A549 treated with CpdA at 1 μM for 4 hours (cell line): Measurements from ENCODE around the gene HMX2. TPM values are rescaled to one million over a fixed set of nuclear protein-coding genes. Genes with fewer than 3 reads are reported as not detected.

Source experiments
- total RNA-seq: library from RNA; stranded (reverse); fragments of 200-300 nt; extraction: Qiagen RNA extraction; gene quantifications from 5 replicates; pipeline ENCODE4 v1.2.3, GENCODE V29; 2022; ENCODE audit warnings: low read depth

The HMX2 gene, protein sequence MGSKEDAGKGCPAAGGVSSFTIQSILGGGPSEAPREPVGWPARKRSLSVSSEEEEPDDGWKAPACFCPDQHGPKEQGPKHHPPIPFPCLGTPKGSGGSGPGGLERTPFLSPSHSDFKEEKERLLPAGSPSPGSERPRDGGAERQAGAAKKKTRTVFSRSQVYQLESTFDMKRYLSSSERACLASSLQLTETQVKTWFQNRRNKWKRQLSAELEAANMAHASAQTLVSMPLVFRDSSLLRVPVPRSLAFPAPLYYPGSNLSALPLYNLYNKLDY
- 0.10 to 0.18 TPM (median 0.16 TPM) in 4 of 5 replicates, not detected in the other for total RNA-seq

DNA sequence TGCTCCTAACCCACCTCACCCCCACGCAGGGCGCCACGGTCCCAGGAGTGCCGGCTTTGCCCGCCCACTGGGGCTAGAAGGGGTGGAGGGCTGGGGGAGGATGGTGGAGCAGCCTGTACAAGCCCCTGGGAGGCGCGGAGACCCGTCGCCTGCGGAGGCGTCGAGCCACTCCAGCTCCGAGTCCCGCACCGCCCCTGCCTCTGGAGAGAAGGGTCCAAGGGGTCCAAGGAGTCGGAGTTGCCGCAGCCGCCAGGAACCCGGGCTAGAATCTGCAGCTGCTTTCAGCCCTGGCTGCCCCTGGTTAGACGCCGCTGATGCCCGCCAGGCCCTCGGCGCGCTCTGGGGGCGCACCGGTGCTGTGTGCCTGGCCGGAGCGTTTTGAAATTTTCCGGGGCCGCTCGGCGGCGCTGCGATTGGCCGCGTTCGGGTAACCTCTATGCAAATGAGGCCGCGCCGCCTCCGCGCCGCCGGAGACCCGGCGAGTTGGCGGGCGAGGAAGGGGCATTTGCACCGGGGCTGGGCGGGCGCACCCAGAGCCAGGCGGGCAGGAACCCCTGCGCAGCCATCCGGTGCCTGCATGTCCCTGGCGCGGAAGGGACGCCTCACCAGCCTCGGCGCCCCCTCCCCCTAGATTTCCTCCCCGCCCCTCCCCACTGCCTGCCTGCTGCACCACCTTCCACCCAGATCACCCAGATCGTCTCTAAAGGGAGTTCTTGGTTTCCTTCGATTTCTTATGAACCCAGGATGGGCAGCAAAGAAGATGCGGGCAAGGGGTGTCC, at the start of gene HMX2:
HMX2 (plus strand) TSS at position 502 of the 779 bp plus-strand sequence; CDS start at position 745, 243 bp downstream.

DNA sequence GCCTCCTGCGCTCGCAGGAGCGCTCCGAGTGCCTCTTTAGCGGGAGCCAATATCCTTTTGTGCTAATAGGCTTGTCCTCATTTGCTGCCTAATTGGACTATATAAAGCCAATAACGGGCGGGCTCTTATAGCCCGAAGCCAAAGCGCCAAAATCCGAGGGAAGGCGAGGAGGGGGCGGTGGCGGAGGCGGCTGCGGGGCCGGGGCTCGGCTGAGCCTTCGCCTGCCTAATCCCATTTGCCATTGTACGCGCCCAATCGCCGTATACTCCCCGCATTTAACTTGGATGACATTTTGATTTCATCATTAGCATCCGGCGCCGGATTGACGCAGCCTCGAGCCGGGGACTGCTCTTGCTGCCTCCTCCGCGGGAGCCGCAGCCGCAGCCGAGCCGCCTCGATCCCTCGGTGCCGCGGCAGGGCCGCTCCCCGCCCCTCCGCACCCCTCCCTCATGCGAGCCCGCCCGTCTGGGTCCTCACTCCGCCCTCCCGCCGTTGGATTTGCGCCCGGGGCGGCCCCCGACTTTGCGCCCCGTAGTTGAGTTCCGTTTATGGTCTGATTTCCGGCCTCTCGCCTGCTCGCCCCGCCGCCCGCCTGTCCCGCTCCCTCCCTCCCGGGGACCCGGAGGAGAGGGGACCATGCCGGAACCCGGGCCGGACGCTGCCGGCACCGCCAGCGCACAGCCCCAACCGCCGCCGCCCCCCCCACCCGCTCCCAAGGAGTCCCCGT, 12.4 kb upstream of the HMX2 start, which contains the start of gene HMX3:
HMX3 (plus strand) TSS at position 556 of the 727 bp plus-strand sequence; CDS start at position 637, 81 bp downstream.

GRCh38 chr10:123154092-123154710, 6.3 kb downstream of the HMX2 start, which contains the start of gene BUB3:
BUB3 (plus strand) TSS chr10:123154402; CDS start chr10:123154918, 516 bp downstream.

Other genes with a start within 250 kb of the HMX2 start
- not detected in 5 replicates for gene FAM24A, start 237.5 kb upstream of the HMX2 start, total RNA-seq
- 7.2 to 9.3 TPM (median 8.7 TPM) in 5 replicates for gene C10orf88, start 193.9 kb upstream of the HMX2 start, total RNA-seq
- gene PSTK, start 167.7 kb upstream of the HMX2 start, total RNA-seq, result 4.7 to 5.4 TPM (median 5.1 TPM) in 5 replicates
- gene IKZF5, start 139.3 kb upstream of the HMX2 start, total RNA-seq, result 5.8 to 7.5 TPM (median 6.6 TPM) in 5 replicates
- 5.1 to 9.2 TPM (median 7.7 TPM) in 5 replicates for gene ACADSB, start 139.1 kb upstream of the HMX2 start, total RNA-seq
- not detected in 5 replicates for gene HMX3, start 12.2 kb upstream of the HMX2 start, total RNA-seq
- 172 to 206 TPM (median 180 TPM) in 5 replicates for gene BUB3, start 6.3 kb downstream of the HMX2 start, total RNA-seq